WTC11 (cell line): Measurements from ENCODE around the gene PIAS2. TPM values are rescaled to one million over a fixed set of nuclear protein-coding genes. Genes with fewer than 3 reads are reported as not detected.

ENCODE experiments used
- ATAC-seq: fragments of 200-7000 bp; cut with Tn5 transposase; 2 replicates; pipeline ENCODE4 v1.10.0; 2021; ENCODE audit warnings: mild to moderate bottlenecking, moderate library complexity
- CTCF ChIA-PET: fragments of 300-600 bp; sonication (Branson Sonifier 250); formaldehyde crosslinking; loops from one replicate; lab custom pipeline; 2021; ENCODE audit warnings: antibody characterized with exemption; lab: Charles Lee
- POLR2A ChIA-PET: fragments of 350-600 bp; sonication (Branson Sonifier 250); formaldehyde crosslinking; loops from one replicate; lab custom pipeline; 2021; ENCODE audit warnings: antibody characterized with exemption; lab: Charles Lee
- DNase-seq: peaks from one replicate; pipeline ENCODE4 v3.0.0; 2021; ENCODE audit warnings: low spot score
- H3K27ac Mint-ChIP-seq: 2 replicates; pipeline ENCODE4 v1.8.0; 2021; ENCODE audit warnings: mixed read lengths
- H3K27me3 Mint-ChIP-seq: 2 replicates; pipeline ENCODE4 v1.8.0; 2021; ENCODE audit warnings: low read depth, mild to moderate bottlenecking, moderate library complexity, mixed read lengths
- H3K36me3 Mint-ChIP-seq: 2 replicates; pipeline ENCODE4 v1.8.0; 2021; ENCODE audit warnings: mixed read lengths
- H3K4me1 Mint-ChIP-seq: 2 replicates; pipeline ENCODE4 v1.8.0; 2022; ENCODE audit warnings: mixed read lengths
- H3K4me3 Mint-ChIP-seq: 2 replicates; pipeline ENCODE4 v1.8.0; 2021; ENCODE audit warnings: mild to moderate bottlenecking, moderate library complexity, mixed read lengths
- H3K9me3 Mint-ChIP-seq: 2 replicates; pipeline ENCODE4 v1.8.0; 2021; ENCODE audit warnings: mixed read lengths
- CBFB ChIP-seq: sonication (generic); formaldehyde crosslinking; IDR thresholded peaks from 2 replicates; pipeline ENCODE4 v1.8.1; 2022; ENCODE audit warnings: mild to moderate bottlenecking, low read depth, missing genetic modification reagents
- E2F5 ChIP-seq: sonication (generic); formaldehyde crosslinking; IDR thresholded peaks from 2 replicates; pipeline ENCODE4 v1.8.1; 2022; ENCODE audit warnings: mild to moderate bottlenecking, moderate library complexity, missing genetic modification reagents
- ESRRA ChIP-seq: sonication (generic); formaldehyde crosslinking; IDR thresholded peaks from 2 replicates; pipeline ENCODE4 v1.8.1; 2022; ENCODE audit warnings: mild to moderate bottlenecking, missing genetic modification reagents, borderline replicate concordance
- GABPB1 ChIP-seq: sonication (generic); formaldehyde crosslinking; IDR thresholded peaks from 2 replicates; pipeline ENCODE4 v1.8.1; 2023; ENCODE audit warnings: mild to moderate bottlenecking, missing genetic modification reagents
- NR1H2 ChIP-seq: sonication (generic); formaldehyde crosslinking; IDR thresholded peaks from 2 replicates; pipeline ENCODE4 v1.9.0; 2021; ENCODE audit warnings: mild to moderate bottlenecking, moderate library complexity, missing genetic modification reagents
- NR3C1 ChIP-seq: sonication (generic); formaldehyde crosslinking; conservative IDR thresholded peaks from 2 replicates; pipeline ENCODE4 v1.8.1; 2023; ENCODE audit warnings: low read depth, mild to moderate bottlenecking, missing genetic modification reagents
- PREB ChIP-seq: sonication (generic); formaldehyde crosslinking; IDR thresholded peaks from 2 replicates; pipeline ENCODE4 v1.8.1; 2022; ENCODE audit warnings: mild to moderate bottlenecking, missing genetic modification reagents, moderate library complexity, borderline replicate concordance
- PRRX2 ChIP-seq: fragments of 250-450 bp; sonication (Bioruptor Pico); IDR thresholded peaks from 2 replicates; pipeline ENCODE4 v1.8.0; 2021; ENCODE audit warnings: mild to moderate bottlenecking
- SP1 ChIP-seq: sonication (generic); formaldehyde crosslinking; conservative IDR thresholded peaks from 2 replicates; pipeline ENCODE4 v1.8.1; 2022; ENCODE audit warnings: missing genetic modification reagents
- STAT6 ChIP-seq: sonication (generic); formaldehyde crosslinking; conservative IDR thresholded peaks from 2 replicates; pipeline ENCODE4 v1.8.1; 2023; ENCODE audit warnings: mild to moderate bottlenecking, low read depth, missing genetic modification reagents, moderate library complexity
- TCF7 ChIP-seq: sonication (generic); formaldehyde crosslinking; IDR thresholded peaks from 2 replicates; pipeline ENCODE4 v1.8.0; 2022; ENCODE audit warnings: mild to moderate bottlenecking, low read depth, missing genetic modification reagents, moderate library complexity
- TP53 ChIP-seq: sonication (generic); formaldehyde crosslinking; IDR thresholded peaks from 2 replicates; pipeline ENCODE4 v1.8.1; 2023; ENCODE audit warnings: mild to moderate bottlenecking, missing genetic modification reagents
- USF2 ChIP-seq: sonication (generic); formaldehyde crosslinking; IDR thresholded peaks from 2 replicates; pipeline ENCODE4 v1.8.1; 2023; ENCODE audit warnings: mild to moderate bottlenecking, missing genetic modification reagents, moderate library complexity
- ZNF121 ChIP-seq: sonication (generic); formaldehyde crosslinking; IDR thresholded peaks from 2 replicates; pipeline ENCODE4 v1.8.0; 2023; ENCODE audit warnings: missing genetic modification reagents
- ZNF138 ChIP-seq: sonication (generic); formaldehyde crosslinking; conservative IDR thresholded peaks from 2 replicates; pipeline ENCODE4 v1.8.1; 2022; ENCODE audit warnings: mild to moderate bottlenecking, moderate library complexity, missing genetic modification reagents
- ZNF263 ChIP-seq: sonication (generic); formaldehyde crosslinking; IDR thresholded peaks from 2 replicates; pipeline ENCODE4 v1.8.1; 2022; ENCODE audit warnings: low read depth, mild to moderate bottlenecking, moderate library complexity, missing genetic modification reagents
- ZNF396 ChIP-seq: fragments of 250-450 bp; sonication (Bioruptor Pico); IDR thresholded peaks from 2 replicates; pipeline ENCODE4 v1.8.0; 2021; ENCODE audit warnings: mild to moderate bottlenecking, moderate library complexity, borderline replicate concordance
- total RNA-seq: library from RNA; stranded (reverse); gene quantifications from 3 replicates; pipeline ENCODE4 v1.2.3, GENCODE V29; 2021
- TF ChIP-seq, protein P1 (sequence below): fragments of 250-450 bp; sonication (Bioruptor Pico); IDR thresholded peaks from 2 replicates; pipeline ENCODE4 v1.9.0; 2021; ENCODE audit warnings: mild to moderate bottlenecking
- TF ChIP-seq, protein P2 (sequence below): sonication (generic); formaldehyde crosslinking; IDR thresholded peaks from 2 replicates; pipeline ENCODE4 v1.8.0; 2023; ENCODE audit warnings: missing genetic modification reagents, mild to moderate bottlenecking, borderline replicate concordance

The PIAS2 gene
- total RNA-seq, 1 experiment from 2014 or later, result 50.7 TPM

DNA sequence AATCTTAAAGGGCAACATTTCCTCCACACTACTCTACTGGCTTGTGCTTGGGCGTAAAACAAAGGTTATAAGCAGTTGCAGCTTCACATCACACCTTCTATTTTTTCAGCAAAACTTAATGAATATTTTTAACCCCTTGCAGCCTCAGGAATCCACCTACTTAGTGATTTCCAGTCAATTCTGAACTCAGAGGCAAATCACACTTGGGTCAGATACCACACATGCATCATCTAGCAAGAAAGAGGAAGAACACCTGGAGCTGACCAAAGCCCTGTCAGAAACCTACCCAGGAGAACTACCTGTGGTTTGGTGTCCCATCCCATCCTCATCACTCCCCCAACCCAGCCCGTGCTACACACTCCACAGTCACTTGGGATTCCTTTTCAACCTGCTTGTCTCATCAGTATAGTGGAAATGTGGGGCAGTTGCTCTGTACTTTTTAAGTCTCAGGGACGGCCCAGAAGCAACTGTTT is 25.5 kb downstream of the PIAS2 start (continued):
- TF ChIP-seq PREB, result no peak
- TF ChIP-seq PRRX2 (CRISPR knock-in tag), result no peak
- TF ChIP-seq ZNF396 (CRISPR knock-in tag), result no peak

GRCh38 chr18:46888965-46889364 is 28.3 kb downstream of the PIAS2 start:
- Mint-ChIP-seq H3K4me3 (no peak overlapping the region), H3K36me3 (peaks cover 54% of the 10 kb centered on the region), H3K27ac (no peak overlapping the region), H3K27me3 (no peaks in the 10 kb centered on the region), H3K4me1 (peaks cover 16% of the 10 kb centered on the region), H3K9me3 (peaks cover 41% of the 10 kb centered on the region)
- DNase-seq (no peak), ATAC-seq (no peak)
- TF ChIP-seq ZNF263 (CRISPR knock-in tag), result no peak
- TF ChIP-seq PRRX2 (CRISPR knock-in tag), result no peak
- TF ChIP-seq GABPB1 (CRISPR knock-in tag), result no peak
- TF ChIP-seq CBFB, result no peak
- POLR2A ChIA-PET, result no interaction called here
- CTCF ChIA-PET, result no interaction called here

DNA sequence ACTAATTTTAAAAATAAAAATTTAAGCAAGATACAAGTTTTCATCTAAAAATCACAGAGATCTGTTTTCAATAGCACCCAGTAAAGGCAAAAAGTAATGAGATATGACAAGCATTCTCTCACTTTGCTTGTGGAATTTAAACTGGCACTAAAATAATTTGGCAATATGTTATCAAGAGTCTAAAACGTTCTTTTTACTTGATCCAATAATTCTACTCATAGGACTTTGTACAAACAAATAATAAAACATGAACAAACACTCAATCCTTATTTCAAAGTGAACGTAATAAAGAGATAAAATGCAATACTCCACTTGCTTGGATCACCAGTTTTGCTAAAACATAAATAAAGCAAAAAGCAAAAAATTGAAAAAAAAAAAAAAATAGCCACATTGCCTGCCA is 30.4 kb downstream of the PIAS2 start:
- POLR2A ChIA-PET, result no interaction called here
- no peak for ATAC-seq
- Mint-ChIP-seq H3K36me3 (peaks cover 56% of the 10 kb centered on the region), H3K27me3 (no peaks in the 10 kb centered on the region)
- no peak for TF ChIP-seq ZNF138 (CRISPR knock-in tag)
- no peak for TF ChIP-seq NR1H2 (CRISPR knock-in tag)
- no peak for TF ChIP-seq STAT6 (CRISPR knock-in tag)
- TF ChIP-seq SP1 (CRISPR knock-in tag), result no peak
- TF ChIP-seq TP53 (CRISPR knock-in tag), result no peak
- no peak for TF ChIP-seq USF2 (CRISPR knock-in tag)
- no peak for TF ChIP-seq E2F5 (CRISPR knock-in tag)
- TF ChIP-seq ESRRA (CRISPR knock-in tag), result no peak
- no peak for TF ChIP-seq NR3C1 (CRISPR knock-in tag)
- TF ChIP-seq TCF7, result no peak
- TF ChIP-seq, all 79 proteins: peak for 0
- CTCF ChIA-PET, result no interaction called here
- DNase-seq, result no peak
- no peak overlapping the region for H3K4me3 Mint-ChIP-seq
- peaks cover 7% of the 10 kb centered on the region for H3K4me1 Mint-ChIP-seq
- H3K9me3 Mint-ChIP-seq, result peaks cover 41% of the 10 kb centered on the region
- H3K27ac Mint-ChIP-seq, result no peak overlapping the region

DNA sequence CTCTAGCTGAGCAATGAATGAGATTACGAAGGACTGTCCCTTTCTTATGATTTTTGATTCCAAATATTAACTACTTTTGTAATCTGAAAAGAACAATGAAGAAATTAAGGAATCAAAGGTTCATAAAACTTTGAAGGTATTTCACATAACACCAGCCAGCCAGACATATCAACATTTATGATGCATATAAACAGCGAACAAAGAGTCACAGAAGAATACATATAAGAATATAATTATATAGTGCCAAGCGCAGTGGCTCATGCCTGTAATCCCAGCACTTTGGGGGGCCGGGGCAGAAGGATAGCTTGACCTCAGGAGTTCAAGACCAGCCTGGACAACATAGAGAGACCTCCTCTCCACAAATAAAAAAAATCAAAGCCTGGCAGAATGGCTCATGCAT is 34.1 kb downstream of the PIAS2 start:
- ATAC-seq, result no peak
- no peak overlapping the region for H3K4me3 Mint-ChIP-seq
- no peak overlapping the region for H3K27ac Mint-ChIP-seq
- ChIA-PET POLR2A (no interaction called here), CTCF (no interaction called here)
- H3K4me1 Mint-ChIP-seq, result peaks cover 6% of the 10 kb centered on the region
- no peaks in the 10 kb centered on the region for H3K27me3 Mint-ChIP-seq
- H3K36me3 Mint-ChIP-seq, result peaks cover 54% of the 10 kb centered on the region
- peaks cover 35% of the 10 kb centered on the region for H3K9me3 Mint-ChIP-seq
- no peak for DNase-seq
- no peak for TF ChIP-seq ZNF121 (CRISPR knock-in tag)
- TF ChIP-seq, protein P1, sequence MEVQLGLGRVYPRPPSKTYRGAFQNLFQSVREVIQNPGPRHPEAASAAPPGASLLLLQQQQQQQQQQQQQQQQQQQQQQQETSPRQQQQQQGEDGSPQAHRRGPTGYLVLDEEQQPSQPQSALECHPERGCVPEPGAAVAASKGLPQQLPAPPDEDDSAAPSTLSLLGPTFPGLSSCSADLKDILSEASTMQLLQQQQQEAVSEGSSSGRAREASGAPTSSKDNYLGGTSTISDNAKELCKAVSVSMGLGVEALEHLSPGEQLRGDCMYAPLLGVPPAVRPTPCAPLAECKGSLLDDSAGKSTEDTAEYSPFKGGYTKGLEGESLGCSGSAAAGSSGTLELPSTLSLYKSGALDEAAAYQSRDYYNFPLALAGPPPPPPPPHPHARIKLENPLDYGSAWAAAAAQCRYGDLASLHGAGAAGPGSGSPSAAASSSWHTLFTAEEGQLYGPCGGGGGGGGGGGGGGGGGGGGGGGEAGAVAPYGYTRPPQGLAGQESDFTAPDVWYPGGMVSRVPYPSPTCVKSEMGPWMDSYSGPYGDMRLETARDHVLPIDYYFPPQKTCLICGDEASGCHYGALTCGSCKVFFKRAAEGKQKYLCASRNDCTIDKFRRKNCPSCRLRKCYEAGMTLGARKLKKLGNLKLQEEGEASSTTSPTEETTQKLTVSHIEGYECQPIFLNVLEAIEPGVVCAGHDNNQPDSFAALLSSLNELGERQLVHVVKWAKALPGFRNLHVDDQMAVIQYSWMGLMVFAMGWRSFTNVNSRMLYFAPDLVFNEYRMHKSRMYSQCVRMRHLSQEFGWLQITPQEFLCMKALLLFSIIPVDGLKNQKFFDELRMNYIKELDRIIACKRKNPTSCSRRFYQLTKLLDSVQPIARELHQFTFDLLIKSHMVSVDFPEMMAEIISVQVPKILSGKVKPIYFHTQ (CRISPR knock-in tag), result no peak
- TF ChIP-seq, protein P2, sequence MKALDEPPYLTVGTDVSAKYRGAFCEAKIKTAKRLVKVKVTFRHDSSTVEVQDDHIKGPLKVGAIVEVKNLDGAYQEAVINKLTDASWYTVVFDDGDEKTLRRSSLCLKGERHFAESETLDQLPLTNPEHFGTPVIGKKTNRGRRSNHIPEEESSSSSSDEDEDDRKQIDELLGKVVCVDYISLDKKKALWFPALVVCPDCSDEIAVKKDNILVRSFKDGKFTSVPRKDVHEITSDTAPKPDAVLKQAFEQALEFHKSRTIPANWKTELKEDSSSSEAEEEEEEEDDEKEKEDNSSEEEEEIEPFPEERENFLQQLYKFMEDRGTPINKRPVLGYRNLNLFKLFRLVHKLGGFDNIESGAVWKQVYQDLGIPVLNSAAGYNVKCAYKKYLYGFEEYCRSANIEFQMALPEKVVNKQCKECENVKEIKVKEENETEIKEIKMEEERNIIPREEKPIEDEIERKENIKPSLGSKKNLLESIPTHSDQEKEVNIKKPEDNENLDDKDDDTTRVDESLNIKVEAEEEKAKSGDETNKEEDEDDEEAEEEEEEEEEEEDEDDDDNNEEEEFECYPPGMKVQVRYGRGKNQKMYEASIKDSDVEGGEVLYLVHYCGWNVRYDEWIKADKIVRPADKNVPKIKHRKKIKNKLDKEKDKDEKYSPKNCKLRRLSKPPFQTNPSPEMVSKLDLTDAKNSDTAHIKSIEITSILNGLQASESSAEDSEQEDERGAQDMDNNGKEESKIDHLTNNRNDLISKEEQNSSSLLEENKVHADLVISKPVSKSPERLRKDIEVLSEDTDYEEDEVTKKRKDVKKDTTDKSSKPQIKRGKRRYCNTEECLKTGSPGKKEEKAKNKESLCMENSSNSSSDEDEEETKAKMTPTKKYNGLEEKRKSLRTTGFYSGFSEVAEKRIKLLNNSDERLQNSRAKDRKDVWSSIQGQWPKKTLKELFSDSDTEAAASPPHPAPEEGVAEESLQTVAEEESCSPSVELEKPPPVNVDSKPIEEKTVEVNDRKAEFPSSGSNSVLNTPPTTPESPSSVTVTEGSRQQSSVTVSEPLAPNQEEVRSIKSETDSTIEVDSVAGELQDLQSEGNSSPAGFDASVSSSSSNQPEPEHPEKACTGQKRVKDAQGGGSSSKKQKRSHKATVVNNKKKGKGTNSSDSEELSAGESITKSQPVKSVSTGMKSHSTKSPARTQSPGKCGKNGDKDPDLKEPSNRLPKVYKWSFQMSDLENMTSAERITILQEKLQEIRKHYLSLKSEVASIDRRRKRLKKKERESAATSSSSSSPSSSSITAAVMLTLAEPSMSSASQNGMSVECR (CRISPR knock-in tag), result no peak
